ENCODE measurements around the gene WDR53.
"Not testable (repeated sequence)": the region's sequence is repeated elsewhere in the genome, so short reads cannot be mapped to it uniquely, and the experiment has no call there.

Gene WDR53

DNA sequence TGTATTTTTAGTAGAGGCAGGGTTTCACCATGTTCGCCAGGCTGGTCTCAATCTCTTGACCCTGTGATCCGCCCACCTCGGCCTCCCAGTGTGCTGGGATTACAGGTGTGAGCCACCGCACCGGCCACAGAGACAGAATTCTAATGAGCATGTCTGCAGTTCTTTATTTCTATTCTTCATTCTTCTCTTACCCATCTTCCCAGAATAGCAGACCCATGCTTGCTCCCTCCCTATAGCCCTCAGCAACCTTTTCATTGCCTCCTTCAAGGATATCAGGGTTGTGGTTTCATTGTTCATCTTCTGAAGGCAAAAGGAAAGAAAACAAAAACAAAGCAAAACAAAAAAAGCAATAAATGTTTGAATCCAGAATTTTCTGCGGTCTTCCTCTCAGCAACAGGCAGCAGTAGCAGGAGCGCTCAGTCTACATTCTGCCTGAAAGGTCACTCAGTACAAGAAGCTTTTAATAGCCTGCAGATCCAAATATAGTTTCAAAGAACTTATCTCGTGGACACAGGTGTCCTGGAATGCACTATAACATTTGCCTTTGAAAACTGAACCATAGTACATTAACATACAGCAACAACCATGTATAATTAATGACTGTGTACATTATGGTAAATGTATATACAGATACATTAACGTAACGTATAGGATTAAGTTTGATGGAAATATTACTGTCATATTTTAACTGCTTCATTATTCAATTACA is 53.3 kb downstream of the WDR53 start, which contains the start of gene SMCO1:
Gene SMCO1, minus strand, starts transcription at position 434 of the 709 bp plus-strand sequence. Its CDS starts 137 bp downstream, at position 297.
- no peak for DNase-seq

DNA sequence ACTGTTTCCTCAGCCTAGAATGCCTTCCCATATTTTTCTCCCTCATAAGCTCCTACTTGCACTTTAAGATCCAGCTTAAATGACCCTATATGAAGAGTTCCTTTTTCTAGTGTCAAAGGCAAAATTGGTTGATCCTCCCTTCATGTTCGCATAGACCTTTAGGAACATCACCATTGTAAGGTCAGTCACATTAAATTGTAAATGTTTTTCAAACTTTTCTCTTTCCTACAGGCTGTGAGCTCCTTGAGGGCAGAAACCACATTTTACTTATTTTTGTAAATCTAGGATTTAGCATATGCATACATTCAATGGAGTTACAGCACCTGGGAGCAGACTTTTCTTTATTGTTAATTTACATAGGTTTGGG is 54.0 kb downstream of the WDR53 start:
- no peak for DNase-seq

DNA sequence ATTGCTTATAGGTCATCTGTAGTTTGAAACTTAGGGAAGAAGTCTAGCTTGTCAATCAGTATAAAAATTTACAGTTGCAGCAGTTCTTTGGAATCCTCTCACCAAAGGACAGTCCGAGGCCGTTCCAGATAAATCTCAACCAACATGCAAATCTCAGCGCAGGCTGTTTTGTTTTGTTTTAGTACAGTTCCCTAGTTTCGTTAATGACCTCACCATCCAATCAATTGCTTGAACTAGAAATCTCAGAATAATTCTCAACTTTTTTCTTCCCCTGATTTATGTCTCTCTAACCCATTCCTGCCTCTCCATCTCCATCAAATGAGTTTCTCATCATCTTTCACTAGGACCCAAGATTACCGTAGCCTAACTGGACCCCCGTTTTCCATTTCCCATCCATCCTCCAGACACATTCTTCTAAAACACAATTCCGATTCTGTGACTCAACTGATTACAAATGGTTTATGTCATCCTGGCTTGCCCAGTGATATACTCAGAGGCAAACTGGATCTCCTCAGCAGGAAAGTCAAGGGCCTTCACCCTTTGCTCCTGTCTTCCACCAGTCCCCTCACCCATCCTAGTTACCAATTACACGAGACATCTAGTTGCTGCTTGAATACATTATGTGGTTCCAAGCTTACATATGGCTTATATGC is 54.5 kb downstream of the WDR53 start:
- no peak for DNase-seq

DNA sequence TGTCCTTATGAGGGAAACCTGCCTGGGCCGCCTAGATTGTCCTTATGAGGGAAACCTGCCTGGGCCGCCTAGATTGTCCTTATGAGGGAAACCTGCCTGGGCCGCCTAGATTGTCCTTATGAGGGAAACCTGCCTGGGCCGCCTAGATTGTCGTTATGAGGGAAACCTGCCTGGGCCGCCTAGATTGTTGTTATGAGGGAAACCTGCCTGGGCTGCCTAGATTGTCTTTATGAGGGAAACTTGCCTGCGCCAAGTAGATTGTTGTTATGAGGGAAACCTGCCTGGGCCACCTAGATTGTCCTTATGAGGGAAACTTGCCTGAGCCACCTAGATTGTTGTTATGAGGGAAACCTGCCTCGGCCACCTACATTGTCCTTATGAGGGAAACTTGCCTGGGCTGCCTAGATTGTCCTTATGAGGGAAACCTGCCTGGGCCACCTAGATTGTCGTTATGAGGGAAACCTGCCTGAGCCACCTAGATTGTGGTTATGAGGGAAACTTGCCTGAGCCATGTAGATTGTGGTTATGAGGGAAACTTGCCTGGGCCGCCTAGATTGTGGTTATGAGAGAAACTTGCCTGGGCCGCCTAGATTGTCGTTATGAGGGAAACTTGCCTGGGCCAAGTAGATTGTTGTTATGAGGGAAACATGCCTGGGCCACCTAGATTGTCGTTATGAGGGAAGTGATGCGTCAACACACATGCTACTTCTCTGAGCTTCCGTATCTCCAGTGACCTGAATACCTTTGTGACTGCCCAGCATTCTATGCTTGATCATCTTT is 56.5 kb downstream of the WDR53 start:
- DNase-seq: not testable (repeated sequence)

DNA sequence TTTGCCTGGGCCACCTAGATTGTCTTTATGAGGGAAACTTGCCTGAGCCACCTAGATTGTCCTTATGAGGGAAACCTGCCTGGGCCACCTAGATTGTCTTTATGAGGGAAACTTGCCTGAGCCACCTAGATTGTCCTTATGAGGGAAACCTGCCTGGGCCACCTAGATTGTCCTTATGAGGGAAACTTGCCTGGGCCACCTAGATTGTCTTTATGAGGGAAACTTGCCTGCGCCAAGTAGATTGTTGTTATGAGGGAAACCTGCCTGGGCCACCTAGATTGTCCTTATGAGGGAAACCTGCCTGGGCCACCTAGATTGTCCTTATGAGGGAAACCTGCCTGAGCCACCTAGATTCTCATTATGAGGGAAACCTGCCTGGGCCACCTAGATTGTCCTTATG is 57.2 kb downstream of the WDR53 start:
- DNase-seq: not testable (repeated sequence)

DNA sequence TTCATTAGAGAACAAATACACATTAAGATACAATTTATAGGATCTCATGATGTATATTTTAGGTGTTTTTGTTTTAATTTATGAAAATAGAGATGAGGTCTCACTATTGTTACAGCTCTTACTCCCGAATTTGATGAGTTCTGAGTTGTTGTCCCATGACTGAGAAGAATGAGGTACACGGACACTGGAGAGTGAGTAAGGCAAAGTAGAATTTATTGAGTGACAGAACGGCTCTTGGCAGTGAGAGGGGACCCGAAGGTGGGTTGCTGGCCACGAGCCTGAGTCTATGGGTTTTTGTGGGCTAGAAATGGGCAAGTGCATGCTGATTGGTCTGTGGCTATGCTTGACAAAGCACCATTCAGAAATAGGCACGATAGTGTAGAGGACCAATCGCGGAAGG is 61.7 kb downstream of the WDR53 start:
- no peak for DNase-seq

DNA sequence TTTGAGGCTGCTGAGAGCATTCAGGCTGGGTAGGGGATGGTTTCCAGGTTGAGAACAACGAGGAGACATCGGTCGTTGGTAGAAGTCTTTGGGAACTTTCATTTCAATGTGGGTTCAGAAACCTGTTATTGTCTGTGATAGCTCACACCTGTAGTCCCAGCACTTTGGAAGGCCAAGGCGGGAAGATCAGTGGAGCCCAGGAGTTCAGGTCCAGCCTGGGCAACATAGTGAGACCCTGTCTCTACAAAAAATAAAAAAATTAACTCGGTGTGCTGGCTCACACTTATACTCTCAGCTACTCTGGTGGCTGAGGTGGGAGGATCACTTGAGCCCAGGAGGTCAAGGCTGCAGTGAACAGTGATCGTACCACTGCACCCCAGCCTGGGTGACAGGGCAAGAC is 63.8 kb downstream of the WDR53 start:
- DNase-seq: no peak
